Subcutaneous adipose tissue (tissue), 4 donors: ENCODE results near the gene SEMA3F. TPM values are rescaled to one million over a fixed set of nuclear protein-coding genes. Genes with fewer than 3 reads are reported as not detected.

Source experiments
- total RNA-seq, 4 donors: library from RNA; depleted of rRNA; stranded (reverse); fragments of >200 nt; gene quantifications; one replicate each; pipeline ENCODE4 v1.1.0, GENCODE V29; 2016
- TF ChIP-seq, protein P1 (sequence below): fragments of 450-650 bp; IDR thresholded peaks from one replicate; pipeline ENCODE4 v1.5.1; 2016; ENCODE audit warnings: low read depth, mild to moderate bottlenecking, control low read depth, antibody characterized with exemption, moderate library complexity

SEMA3F gene
- total RNA-seq, 4 donors from 2014 or later = 4.6 to 32.8 (median 11.5) TPM

DNA sequence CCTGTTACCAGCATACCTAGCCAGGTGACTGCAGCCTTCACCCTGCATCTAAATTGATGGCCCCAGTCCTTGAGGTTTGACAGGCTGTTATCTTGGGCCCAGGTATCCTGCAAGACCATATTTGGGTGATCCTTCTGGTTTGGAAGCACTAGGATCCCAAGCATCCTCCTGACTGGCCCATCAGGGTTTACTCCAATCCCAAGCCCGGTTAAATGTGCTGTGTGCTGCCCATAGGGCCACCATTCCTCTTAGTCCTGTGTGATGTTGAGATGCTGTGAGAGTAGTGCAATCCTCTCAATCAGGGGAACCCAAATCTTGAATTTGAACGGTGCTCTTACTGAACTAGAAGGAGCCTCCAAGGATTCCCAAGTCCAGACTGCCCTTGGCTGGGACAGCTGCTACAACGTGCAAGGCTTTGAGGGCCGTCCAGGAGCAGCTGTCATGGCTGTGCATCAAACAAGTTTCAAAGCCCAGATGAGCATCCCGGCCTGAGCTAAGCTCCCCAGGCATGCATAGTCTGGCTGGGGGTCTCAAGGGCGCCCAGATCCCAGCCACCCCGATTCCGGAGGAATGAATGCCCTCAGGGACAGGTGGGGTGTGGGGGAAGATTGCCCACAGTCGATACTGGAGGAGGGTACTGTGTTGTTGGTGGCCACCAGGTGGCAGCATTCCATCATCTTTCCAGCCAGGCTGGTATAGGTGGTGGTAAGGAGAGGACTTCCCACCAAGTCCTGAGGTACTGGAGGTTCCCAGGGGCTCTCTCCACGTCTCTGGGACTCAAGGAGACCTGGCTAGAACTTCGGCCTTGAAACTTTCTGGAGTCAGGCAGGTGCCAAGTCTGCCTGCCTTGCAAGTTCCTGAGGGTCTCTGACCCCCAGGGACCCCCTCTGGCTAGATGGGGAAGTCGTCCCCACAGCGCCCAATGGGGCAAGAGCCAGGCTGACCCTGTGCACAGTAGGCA, 33.8 kb upstream of the SEMA3F start:
- TF ChIP-seq, protein P1, sequence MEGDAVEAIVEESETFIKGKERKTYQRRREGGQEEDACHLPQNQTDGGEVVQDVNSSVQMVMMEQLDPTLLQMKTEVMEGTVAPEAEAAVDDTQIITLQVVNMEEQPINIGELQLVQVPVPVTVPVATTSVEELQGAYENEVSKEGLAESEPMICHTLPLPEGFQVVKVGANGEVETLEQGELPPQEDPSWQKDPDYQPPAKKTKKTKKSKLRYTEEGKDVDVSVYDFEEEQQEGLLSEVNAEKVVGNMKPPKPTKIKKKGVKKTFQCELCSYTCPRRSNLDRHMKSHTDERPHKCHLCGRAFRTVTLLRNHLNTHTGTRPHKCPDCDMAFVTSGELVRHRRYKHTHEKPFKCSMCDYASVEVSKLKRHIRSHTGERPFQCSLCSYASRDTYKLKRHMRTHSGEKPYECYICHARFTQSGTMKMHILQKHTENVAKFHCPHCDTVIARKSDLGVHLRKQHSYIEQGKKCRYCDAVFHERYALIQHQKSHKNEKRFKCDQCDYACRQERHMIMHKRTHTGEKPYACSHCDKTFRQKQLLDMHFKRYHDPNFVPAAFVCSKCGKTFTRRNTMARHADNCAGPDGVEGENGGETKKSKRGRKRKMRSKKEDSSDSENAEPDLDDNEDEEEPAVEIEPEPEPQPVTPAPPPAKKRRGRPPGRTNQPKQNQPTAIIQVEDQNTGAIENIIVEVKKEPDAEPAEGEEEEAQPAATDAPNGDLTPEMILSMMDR = no peak

DNA sequence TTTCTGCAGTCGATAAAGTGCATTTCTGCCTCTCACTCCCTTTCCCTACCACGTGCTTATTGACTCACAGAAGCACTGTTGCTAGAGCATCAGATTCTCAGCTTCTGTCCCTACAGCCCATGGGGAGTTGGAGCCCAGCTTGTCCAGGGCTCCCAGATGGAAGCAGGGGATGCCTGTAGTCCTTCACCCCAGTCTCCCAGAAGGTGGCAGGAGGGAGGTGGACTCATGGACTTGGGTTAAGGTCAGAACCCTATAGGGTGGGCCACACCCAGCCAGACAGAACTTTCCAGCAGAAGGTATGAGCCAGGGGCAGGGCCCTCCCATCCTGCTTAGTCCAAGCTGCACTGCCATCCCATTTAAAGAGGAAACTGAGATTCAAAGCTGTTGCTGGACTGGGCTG, 33.1 kb upstream of the SEMA3F start:
- TF ChIP-seq, protein P1 = no peak

DNA sequence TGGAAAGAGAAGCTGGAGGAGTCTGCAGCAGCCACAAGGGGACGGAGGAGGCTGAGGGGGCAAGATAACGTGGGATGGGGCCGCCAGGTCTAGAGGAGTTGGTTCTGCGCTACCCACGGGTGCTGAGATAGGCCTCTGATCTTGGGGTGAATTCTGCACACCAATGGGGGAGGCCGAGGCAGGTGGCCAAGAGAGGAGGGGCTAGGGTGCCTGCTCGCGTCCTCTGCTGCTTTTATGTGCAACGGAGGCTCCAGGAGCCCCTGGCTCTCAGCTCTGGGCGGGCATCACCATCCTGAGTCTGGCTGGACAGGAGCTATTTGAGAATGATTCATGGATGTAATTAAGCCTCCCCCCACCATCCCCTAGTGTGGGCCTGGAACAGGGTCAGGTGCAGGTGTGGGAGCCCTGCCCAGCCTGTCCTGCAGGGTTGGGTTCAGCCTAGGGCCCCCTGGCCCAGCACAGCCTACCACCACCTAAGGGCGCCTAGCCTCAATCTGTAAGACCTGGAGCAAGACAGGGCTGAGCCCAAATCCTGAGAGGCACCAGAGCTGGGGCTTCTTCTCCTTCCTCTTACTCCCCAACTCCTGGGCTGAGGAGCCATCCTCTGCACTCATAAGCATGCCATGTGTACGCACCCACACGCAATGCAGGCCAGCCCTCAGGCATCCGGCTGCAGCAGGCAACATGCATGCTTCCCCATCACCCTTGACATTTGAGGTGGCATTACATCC, 32.3 kb upstream of the SEMA3F start:
- TF ChIP-seq, protein P1 = no peak

DNA sequence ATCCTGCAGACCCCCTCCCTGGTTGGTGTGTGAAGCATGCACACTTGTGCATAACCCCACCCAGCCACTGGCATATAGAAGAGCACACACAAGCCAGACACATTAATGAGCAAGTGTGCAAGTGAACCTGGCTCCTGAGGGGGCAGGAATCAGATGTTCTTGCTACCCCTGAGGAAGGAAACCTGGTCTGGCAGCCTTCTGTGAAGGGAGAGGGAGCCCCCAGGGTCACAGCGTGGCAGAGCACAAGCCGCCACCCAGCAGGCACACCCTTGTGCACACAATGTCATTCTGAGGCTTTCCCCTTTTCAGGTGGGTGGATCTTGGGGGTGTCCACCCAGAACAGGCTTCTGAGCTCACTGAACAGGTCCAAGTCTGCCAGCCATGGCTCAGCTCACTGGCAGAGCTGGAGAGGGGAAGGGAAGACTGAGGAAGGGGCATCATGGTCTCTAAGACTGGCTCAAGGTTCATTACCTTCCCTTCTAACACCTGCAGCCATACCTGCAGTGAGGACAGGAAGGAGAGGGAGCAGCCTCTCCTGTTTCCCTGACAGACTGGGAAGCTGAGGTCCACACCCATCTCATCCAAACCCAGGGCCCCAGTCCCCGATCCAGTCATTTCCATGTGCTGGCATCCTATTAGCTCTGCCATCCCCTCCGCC, 31.6 kb upstream of the SEMA3F start:
- TF ChIP-seq, protein P1 = no peak

- TF ChIP-seq, protein P1 = no peak
Measured at GRCh38 chr3:50124052-50124799, 30.9 kb upstream of the SEMA3F start.

DNA sequence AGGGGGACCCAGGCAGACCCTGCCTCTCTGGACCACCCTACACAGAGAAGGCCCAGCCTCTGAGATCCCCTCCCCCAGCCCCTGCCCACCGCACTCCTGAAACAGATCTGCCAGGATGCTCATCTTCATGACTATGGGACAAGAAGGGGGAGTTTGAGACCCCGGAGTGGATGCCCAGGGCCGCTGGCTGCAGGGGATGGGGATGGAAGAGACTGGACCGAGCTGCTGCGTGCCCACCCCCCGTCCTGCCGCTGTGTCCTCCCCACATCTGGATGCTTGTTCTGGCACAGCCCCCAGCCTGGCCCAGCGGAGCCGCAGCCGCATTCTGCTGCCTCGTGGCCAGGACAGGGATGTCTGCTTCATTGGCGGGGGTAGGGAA, 30.3 kb upstream of the SEMA3F start:
- TF ChIP-seq, protein P1 = no peak
